ENCODE data around the gene KCNC2. TPM values are rescaled to one million over a fixed set of nuclear protein-coding genes. Genes with fewer than 3 reads are reported as not detected.

The KCNC2 gene
- total RNA-seq, 1 experiment from 2014 or later = not detected

- Histone ChIP-seq H3K4me3 (ENCODE audit: low read depth, low read length, poor library complexity, severe bottlenecking) (no peak overlapping the region), H3K36me3 (ENCODE audit: insufficient read depth, low read length, poor library complexity, severe bottlenecking) (no peaks in the 10 kb centered on the region), H3K27ac (ENCODE audit: low read depth, low read length, poor library complexity, severe bottlenecking) (no peak overlapping the region), H3K27me3 (replicated peaks; ENCODE audit: insufficient read depth, low read depth, low read length, poor library complexity) (peaks cover 71% of the 10 kb centered on the region), H3K4me1 (ENCODE audit: insufficient read depth, low read length, poor library complexity, severe bottlenecking) (no peaks in the 10 kb centered on the region), H3K9me3 (ENCODE audit: low read depth, low read length, poor library complexity, severe bottlenecking) (no peaks in the 10 kb centered on the region)
- DNase-seq (ENCODE audit: low spot score) = no peak
- no TSS peak for BruUV-seq (replicated peaks)
- POLR2A ChIA-PET (ENCODE audit: low non-redundant PET) = no interaction called here
- TF ChIP-seq CTCF (conservative IDR thresholded peaks at IDR 0.05; ENCODE audit: low read depth, low read length) (no peak), EZH2 (IDR thresholded peaks at IDR 0.05; ENCODE audit: borderline replicate concordance, low read depth, low read length, poor library complexity, severe bottlenecking) (no peak)
- intact Hi-C loops (cut with micrococcal nuclease; ENCODE audit: unreplicated experiment) = no loop called here
- CTCF ChIA-PET = no interaction called here
Measured at GRCh38 chr12:75207338-75208083, 2.1 kb downstream of the KCNC2 start.

- intact Hi-C loops (cut with micrococcal nuclease; ENCODE audit: unreplicated experiment) = no loop called here
- Histone ChIP-seq H3K27me3 (replicated peaks; ENCODE audit: insufficient read depth, low read depth, low read length, poor library complexity) (peaks cover 70% of the 10 kb centered on the region), H3K4me1 (ENCODE audit: insufficient read depth, low read length, poor library complexity, severe bottlenecking) (no peaks in the 10 kb centered on the region), H3K36me3 (ENCODE audit: insufficient read depth, low read length, poor library complexity, severe bottlenecking) (no peaks in the 10 kb centered on the region), H3K4me3 (ENCODE audit: low read depth, low read length, poor library complexity, severe bottlenecking) (no peak overlapping the region), H3K27ac (ENCODE audit: low read depth, low read length, poor library complexity, severe bottlenecking) (no peak overlapping the region), H3K9me3 (ENCODE audit: low read depth, low read length, poor library complexity, severe bottlenecking) (no peaks in the 10 kb centered on the region)
- POLR2A ChIA-PET (ENCODE audit: low non-redundant PET) = no interaction called here
- no TSS peak for BruUV-seq (replicated peaks)
- CTCF ChIA-PET = no interaction called here
- no peak for DNase-seq (ENCODE audit: low spot score)
- TF ChIP-seq EZH2 (IDR thresholded peaks at IDR 0.05; ENCODE audit: borderline replicate concordance, low read depth, low read length, poor library complexity, severe bottlenecking) = no peak
- no peak for TF ChIP-seq CTCF (conservative IDR thresholded peaks at IDR 0.05; ENCODE audit: low read depth, low read length)
Measured at GRCh38 chr12:75205558-75205957, 4.1 kb downstream of the KCNC2 start.

GRCh38 chr12:75196865-75197264, 12.8 kb downstream of the KCNC2 start:
- H3K36me3 ChIP-seq (ENCODE audit: insufficient read depth, low read length, poor library complexity, severe bottlenecking) = no peaks in the 10 kb centered on the region
- CTCF ChIA-PET = no interaction called here
- no peak overlapping the region for H3K27ac ChIP-seq (ENCODE audit: low read depth, low read length, poor library complexity, severe bottlenecking)
- no peak for DNase-seq (ENCODE audit: low spot score)
- no peak for TF ChIP-seq EZH2 (IDR thresholded peaks at IDR 0.05; ENCODE audit: borderline replicate concordance, low read depth, low read length, poor library complexity, severe bottlenecking)
- TF ChIP-seq CTCF (conservative IDR thresholded peaks at IDR 0.05; ENCODE audit: low read depth, low read length) = no peak
- POLR2A ChIA-PET (ENCODE audit: low non-redundant PET) = no interaction called here
- intact Hi-C loops (cut with micrococcal nuclease; ENCODE audit: unreplicated experiment) = no loop called here
- no peaks in the 10 kb centered on the region for H3K9me3 ChIP-seq (ENCODE audit: low read depth, low read length, poor library complexity, severe bottlenecking)
- BruUV-seq (replicated peaks) = no TSS peak
- peaks cover 7% of the 10 kb centered on the region for H3K27me3 ChIP-seq (replicated peaks; ENCODE audit: insufficient read depth, low read depth, low read length, poor library complexity)
- no peaks in the 10 kb centered on the region for H3K4me1 ChIP-seq (ENCODE audit: insufficient read depth, low read length, poor library complexity, severe bottlenecking)
- H3K4me3 ChIP-seq (ENCODE audit: low read depth, low read length, poor library complexity, severe bottlenecking) = no peak overlapping the region

Measured in A673 (cell line).